Hepatocyte (in vitro differentiated cells): ENCODE data around the gene ROS1. TPM values are rescaled to one million over a fixed set of nuclear protein-coding genes. Genes with fewer than 3 reads are reported as not detected.

Experiments
- DNase-seq: peaks from one replicate; pipeline ENCODE4 v3.0.0-alpha.2; 2016; ENCODE audit warnings: low spot score
- H2AFZ ChIP-seq: fragments of 200-600 bp; sonication (generic); 2 replicates; pipeline ENCODE4 v1.6.0; 2016; ENCODE audit warnings: antibody characterized with exemption, mild to moderate bottlenecking
- H3K27ac ChIP-seq: fragments of 200-600 bp; sonication (generic); 2 replicates; pipeline ENCODE4 v1.5.1; 2016; ENCODE audit warnings: mild to moderate bottlenecking
- H3K27me3 ChIP-seq: fragments of 200-600 bp; sonication (generic); 2 replicates; pipeline ENCODE4 v1.6.1; 2016
- H3K36me3 ChIP-seq: fragments of 200-600 bp; sonication (generic); replicated peaks from 2 replicates; pipeline ENCODE4 v1.5.1; 2016; ENCODE audit warnings: low read depth; ENCODE audit not compliant: insufficient read depth
- H3K4me1 ChIP-seq: fragments of 200-600 bp; sonication (generic); 2 replicates; pipeline ENCODE4 v1.5.1; 2016; ENCODE audit warnings: mild to moderate bottlenecking, moderate library complexity; ENCODE audit not compliant: insufficient read depth
- H3K4me2 ChIP-seq: fragments of 200-600 bp; sonication (generic); 2 replicates; pipeline ENCODE4 v1.6.0; 2016
- H3K4me3 ChIP-seq: fragments of 200-600 bp; sonication (generic); 2 replicates; pipeline ENCODE4 v1.5.1; 2016; ENCODE audit warnings: mild to moderate bottlenecking
- H3K79me2 ChIP-seq: fragments of 200-600 bp; sonication (generic); 2 replicates; pipeline ENCODE4 v1.6.0; 2017; ENCODE audit warnings: mild to moderate bottlenecking
- H3K9me2 ChIP-seq: fragments of 200-600 bp; sonication (generic); replicated peaks from 2 replicates; pipeline ENCODE4 v1.6.0; 2017; ENCODE audit warnings: mild to moderate bottlenecking; ENCODE audit not compliant: insufficient read depth
- H3K9me3 ChIP-seq: fragments of 200-600 bp; sonication (generic); 2 replicates; pipeline ENCODE4 v1.5.1; 2016; ENCODE audit warnings: low read depth, mild to moderate bottlenecking
- H4K20me1 ChIP-seq: fragments of 200-600 bp; sonication (generic); 2 replicates; pipeline ENCODE4 v1.6.0; 2016; ENCODE audit warnings: mild to moderate bottlenecking; ENCODE audit not compliant: insufficient read depth, poor library complexity, severe bottlenecking
- CTCF ChIP-seq: fragments of 200-600 bp; sonication (generic); IDR thresholded peaks from 2 replicates; pipeline ENCODE4 v1.5.1; 2016; ENCODE audit warnings: antibody characterized with exemption, mild to moderate bottlenecking; ENCODE audit not compliant: poor library complexity
- EZH2 ChIP-seq: fragments of 200-600 bp; sonication (generic); IDR thresholded peaks from 2 replicates; pipeline ENCODE4 v1.6.1; 2016; ENCODE audit warnings: antibody characterized with exemption, mild to moderate bottlenecking, borderline replicate concordance
- EZH2phosphoT487 ChIP-seq: fragments of 200-600 bp; sonication (generic); IDR thresholded peaks from one replicate; pipeline ENCODE4 v1.6.1; 2018; ENCODE audit warnings: antibody characterized with exemption, mild to moderate bottlenecking, low read depth, moderate library complexity; ENCODE audit not compliant: unreplicated experiment, severe bottlenecking
- WGBS: methylation state at CpG from one replicate; pipeline ENCODE4 v1.1.6; 2016; ENCODE audit warnings: low lambda C conversion rate; ENCODE audit errors: missing lambda C conversion rate; 5-methylcytosine and 5-hydroxymethylcytosine counted together
- polyA plus RNA-seq: library from polyadenylated mRNA; unstranded; fragments of >200 nt; fragmentation: Nextera tagmentation; extraction: Ambion mirVana; gene quantifications from 2 replicates; pipeline ENCODE4 v1.2.1, GENCODE V29; 2016
- total RNA-seq: library from RNA; depleted of rRNA; stranded (reverse); fragments of >200 nt; gene quantifications from 2 replicates; pipeline ENCODE4 v1.2.3, GENCODE V29; 2014

The ROS1 gene
- total and polyA plus RNA-seq, 2 experiments from 2014 or later = 0.33 to 2.7 TPM

GRCh38 chr6:117459204-117459944 lies 33.6 kb upstream of the ROS1 start:
- TF ChIP-seq EZH2phosphoT487 (no peak), EZH2 (no peak), CTCF (no peak)
- Histone ChIP-seq H3K4me2 (no peak overlapping the region), H3K4me3 (no peak overlapping the region), H2AFZ (no peak overlapping the region), H3K36me3 (no peaks in the 10 kb centered on the region), H3K9me2 (no peaks in the 10 kb centered on the region), H3K79me2 (no peaks in the 10 kb centered on the region), H3K27me3 (no peaks in the 10 kb centered on the region), H4K20me1 (no peaks in the 10 kb centered on the region), H3K27ac (no peak overlapping the region), H3K9me3 (no peaks in the 10 kb centered on the region), H3K4me1 (no peaks in the 10 kb centered on the region)
- WGBS = 78% methylated on average over 2 of the region's 2 CpGs
- DNase-seq = no peak

GRCh38 chr6:117456998-117457397 lies 31.3 kb upstream of the ROS1 start:
- no peaks in the 10 kb centered on the region for H4K20me1 ChIP-seq
- peak overlapping the region; percentile 65 for H3K4me2 ChIP-seq
- DNase-seq = no peak

GRCh38 chr6:117456250-117456649 lies 30.5 kb upstream of the ROS1 start:
- peaks cover 4% of the 10 kb centered on the region for H3K4me1 ChIP-seq
- H3K9me3 ChIP-seq = no peaks in the 10 kb centered on the region
- H2AFZ ChIP-seq = no peak overlapping the region
- 77% methylated on average over 1 of the region's 1 CpG for WGBS
- H3K79me2 ChIP-seq = no peaks in the 10 kb centered on the region
- no peaks in the 10 kb centered on the region for H4K20me1 ChIP-seq
- H3K9me2 ChIP-seq = no peaks in the 10 kb centered on the region
- H3K27me3 ChIP-seq = no peaks in the 10 kb centered on the region
- TF ChIP-seq EZH2phosphoT487 = no peak
- no peak for TF ChIP-seq EZH2
- TF ChIP-seq CTCF = no peak
- no peak for DNase-seq
- peak overlapping the region; percentile 65 for H3K4me2 ChIP-seq
- H3K27ac ChIP-seq = no peak overlapping the region
- no peaks in the 10 kb centered on the region for H3K36me3 ChIP-seq
- no peak overlapping the region for H3K4me3 ChIP-seq

More at GRCh38 chr6:117456998-117457397, 31.3 kb upstream of the ROS1 start:
- TF ChIP-seq EZH2phosphoT487 (no peak), CTCF (no peak), EZH2 (no peak)
- WGBS = 54% methylated on average over 5 of the region's 5 CpGs
- H3K27me3 ChIP-seq = no peaks in the 10 kb centered on the region
- no peaks in the 10 kb centered on the region for H3K36me3 ChIP-seq
- no peak overlapping the region for H2AFZ ChIP-seq
- H3K4me3 ChIP-seq = no peak overlapping the region
- no peaks in the 10 kb centered on the region for H3K9me2 ChIP-seq
- no peaks in the 10 kb centered on the region for H3K4me1 ChIP-seq
- no peaks in the 10 kb centered on the region for H3K9me3 ChIP-seq
- H3K27ac ChIP-seq = peak overlapping the region; percentile 58
- H3K79me2 ChIP-seq = no peaks in the 10 kb centered on the region
